NK-92 (cell line): ENCODE measurements around the gene ZNF543.
"Not testable (repeated sequence)": the region's sequence is repeated elsewhere in the genome, so short reads cannot be mapped to it uniquely, and the experiment has no call there.

Experiments used
- DNase-seq: peaks from one replicate; lab custom pipeline; 2025; ENCODE audit not compliant: unreplicated experiment; lab: John Stamatoyannopoulos, UW

Gene ZNF543

DNA sequence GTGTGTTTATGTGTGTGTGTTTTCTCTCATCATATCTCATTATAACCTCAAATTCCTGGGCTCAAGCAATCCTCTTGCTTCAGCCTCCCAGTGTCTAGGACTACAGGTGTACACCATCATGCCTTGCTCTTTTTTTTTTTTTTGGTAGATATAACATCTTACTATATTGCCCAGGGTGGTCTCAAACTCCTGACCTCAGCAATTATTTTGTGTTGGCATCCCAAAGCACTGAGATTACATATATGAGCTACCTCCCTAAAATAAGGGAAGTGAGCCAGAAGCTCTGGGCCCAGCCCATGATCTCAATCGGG is 448 bp upstream of the ZNF543 start:
- no peak for DNase-seq

DNA sequence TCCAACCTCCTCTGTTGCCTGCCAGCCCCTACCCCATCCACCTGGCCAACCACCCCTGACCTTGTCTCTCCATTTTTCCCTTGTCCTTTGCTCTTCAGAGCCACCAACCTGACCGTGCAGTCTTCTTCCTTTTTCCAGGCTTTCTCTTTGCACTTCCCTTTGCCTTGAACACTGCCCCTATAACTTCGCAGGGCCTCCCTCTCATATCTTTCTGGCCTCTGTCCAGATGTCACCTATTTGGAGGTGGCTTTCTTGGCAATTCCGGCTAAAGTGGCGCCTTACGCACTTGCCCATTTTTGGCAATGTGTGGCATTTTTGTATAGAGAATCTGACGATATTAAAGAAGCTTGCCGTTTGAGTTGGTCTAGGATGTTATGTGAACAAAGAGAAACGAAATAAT is 844 bp downstream of the ZNF543 start:
- no peak for DNase-seq

DNA sequence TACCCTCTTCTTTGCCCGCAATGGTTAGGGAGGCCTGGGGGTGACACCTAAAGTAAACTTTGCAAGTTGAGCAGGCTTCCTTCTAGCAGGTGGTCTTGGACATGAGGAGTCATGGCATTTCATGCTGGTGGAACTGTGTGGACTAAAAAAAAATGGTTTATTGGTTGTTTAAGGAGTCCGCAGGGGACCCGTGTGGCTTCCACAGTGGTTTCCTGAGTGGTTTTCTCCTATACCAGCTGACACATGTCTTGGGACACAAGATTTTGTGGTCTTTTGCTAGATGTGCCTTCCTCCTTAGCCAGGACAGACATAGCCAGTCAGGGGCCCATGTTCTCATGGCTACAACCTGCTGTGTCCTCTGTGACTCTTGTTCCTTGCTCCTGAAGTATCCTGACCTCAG is 1.5 kb downstream of the ZNF543 start:
- no peak for DNase-seq

DNA sequence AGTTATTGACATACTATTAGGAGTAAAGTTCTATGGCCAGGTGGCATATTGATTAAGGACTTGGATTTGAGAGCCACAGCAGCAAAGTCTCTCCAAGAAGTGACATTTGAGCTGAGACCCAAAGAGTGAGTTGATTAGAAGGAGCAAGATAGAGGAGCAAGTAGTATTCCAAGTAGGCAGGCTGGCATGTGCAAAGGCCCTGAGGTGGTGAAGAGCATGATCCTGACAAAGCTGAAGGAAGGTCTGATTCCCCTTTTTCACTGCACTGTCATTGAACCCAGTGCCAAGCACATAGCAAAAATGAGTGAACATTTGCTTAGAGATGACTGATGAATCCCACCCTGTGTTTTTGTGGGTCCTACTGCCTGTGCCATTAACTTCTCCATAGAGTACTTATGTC is 4.7 kb downstream of the ZNF543 start:
- DNase-seq = no peak

DNA sequence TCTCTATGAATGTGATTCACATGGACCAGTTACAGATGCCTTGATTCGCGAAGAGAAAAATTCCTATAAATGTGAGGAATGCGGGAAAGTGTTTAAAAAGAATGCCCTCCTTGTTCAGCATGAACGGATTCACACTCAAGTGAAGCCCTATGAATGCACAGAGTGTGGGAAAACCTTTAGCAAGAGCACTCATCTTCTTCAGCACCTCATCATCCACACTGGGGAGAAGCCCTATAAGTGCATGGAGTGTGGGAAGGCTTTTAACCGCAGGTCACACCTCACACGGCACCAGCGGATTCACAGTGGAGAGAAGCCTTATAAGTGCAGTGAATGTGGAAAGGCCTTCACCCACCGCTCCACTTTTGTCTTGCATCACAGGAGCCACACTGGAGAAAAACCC is 7.7 kb downstream of the ZNF543 start:
- no peak for DNase-seq

DNA sequence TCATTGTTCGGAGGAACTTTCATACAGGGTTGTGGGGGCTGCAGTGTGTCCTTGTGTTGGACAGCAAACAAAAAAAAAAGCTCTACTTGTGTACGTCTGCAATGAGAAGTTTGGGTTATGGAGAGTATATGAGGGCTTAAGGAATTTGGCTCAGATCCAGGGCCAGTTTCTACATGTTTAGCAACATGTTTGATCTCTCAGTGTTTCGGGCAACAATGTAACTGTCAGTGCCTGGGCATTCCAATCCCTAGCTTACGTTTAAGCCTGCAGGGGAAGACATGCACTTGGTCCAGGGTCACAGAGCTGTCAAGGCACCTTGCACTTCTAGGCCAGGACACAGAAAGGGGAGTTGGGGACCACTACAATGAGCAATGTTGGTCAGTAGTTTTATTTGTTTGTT is 13.9 kb downstream of the ZNF543 start:
- DNase-seq = no peak

DNA sequence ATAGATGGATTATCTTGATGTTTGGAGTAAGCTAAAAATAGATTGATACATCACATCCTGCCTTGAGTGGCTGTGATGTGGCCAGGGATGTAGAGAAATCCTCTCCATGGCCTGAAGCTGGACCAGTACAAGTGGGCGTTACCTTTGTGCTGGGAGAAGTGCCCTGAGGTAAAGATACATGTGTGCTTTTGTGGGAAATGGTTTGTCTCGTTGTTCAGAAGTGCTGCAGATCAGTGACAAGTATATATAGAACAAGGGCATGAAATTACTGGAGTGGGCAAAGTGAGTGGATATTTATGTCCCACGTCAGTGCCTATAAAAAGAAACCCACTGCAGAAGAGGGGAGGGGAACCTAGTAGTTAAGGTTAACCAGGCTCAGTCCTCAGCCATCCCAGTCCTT is 18.6 kb downstream of the ZNF543 start:
- no peak for DNase-seq

DNA sequence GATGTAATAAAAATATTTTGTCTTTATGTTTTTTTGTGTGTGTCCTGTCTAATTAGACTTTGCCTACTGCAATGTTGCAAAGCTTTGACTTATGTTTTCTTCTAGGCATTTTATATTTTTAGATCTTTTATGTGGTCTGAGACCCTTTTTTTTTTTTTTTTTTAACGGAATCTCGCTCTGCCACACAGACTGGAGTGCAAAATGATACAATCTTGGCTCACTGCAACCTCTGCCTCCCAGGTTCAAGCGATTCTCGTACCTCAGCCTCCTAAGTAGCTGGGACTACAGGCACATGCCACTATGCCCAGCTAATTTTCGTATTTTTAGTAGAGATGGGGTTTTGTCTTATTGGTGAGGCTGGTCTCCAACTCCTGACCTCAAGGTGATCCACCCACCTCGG is 22.3 kb downstream of the ZNF543 start:
- no peak for DNase-seq

DNA sequence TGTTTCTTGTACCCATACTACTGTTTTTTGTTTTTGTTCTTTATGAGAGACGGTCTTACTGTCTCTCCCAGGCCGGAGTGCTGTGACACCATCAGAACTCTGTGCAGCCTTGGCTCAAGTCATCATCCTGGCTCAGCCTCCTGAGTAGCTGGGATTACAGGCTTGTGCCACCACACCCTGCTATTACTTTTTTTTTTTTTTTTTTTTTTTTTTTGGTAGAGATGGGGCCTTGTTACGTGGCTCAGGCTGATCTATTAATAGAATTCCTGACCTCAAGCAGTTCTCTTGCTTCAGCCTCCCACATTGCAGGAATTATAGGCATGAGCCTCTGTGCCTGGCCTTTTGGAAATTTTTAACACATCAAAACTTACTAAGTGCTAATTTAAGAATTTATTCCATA is 27.9 kb downstream of the ZNF543 start:
- no peak for DNase-seq

DNA sequence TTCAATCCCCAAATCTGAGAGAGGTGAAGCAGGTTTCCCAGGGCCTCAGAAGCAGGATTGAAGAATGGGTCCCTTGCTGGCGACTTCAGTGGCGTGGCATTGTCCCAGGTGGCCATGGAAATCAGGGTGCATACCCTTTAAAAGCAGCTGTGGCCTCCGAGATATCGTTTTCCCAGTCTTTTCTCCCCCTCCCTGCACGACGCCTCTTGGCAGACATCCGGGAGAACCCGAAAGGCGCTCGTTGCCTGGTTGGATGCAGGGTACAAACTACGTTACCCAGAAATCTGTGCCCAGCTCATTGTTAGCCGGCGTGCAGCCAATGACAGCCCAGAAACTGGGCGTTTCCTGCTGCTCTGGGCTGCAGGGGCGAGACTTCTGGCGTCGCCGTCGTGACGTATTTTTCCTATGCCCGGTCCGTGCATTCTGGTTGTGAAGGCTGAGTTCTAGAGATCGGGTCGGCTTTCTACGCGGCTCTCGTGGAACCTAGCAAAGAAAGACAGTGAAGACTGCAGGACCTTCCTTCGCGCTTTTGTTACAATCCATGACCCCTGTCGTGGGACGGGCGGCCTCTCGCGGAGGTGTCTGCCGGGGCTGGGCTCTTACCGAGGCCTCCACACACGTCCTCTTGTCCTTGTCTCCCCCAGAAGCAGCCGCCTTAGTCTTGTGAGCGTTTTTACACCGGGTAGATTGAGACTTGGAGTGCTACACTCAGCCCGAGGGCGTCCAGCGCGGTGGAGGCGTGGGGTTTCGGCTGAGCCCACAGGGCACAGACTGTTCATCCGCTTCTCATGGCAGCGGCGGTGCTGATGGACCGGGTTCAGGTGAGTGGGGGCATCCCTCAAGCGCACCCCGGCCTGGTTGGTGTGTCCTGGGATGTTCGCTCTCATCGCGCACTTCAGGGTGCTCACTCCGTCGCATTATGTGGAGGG is 30.9 kb downstream of the ZNF543 start, which contains the start of gene ZNF304:
ZNF304 (plus strand) TSS at position 395 of the 929 bp plus-strand sequence; CDS start at position 789, 394 bp downstream.
- DNase-seq = no peak

DNA sequence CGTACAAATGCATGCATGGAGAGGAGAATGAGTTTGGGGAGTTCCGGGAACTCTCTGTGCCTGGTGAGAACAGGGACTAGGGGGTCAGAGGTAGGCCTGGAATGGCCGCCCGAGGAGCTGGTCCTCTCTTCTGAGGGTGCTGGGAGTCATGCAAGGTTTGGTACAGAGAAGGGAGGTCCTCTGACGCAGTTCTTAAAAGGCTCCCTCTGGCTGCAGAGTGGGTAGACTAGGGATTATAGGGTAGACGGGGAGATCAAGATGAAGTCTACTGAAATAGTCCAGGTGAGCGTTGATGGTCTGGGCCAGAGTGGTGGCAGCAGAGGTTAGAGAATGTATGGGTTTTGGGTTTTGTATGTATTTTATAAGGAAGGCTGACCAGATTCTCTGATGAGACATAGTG is 31.6 kb downstream of the ZNF543 start:
- no peak for DNase-seq

DNA sequence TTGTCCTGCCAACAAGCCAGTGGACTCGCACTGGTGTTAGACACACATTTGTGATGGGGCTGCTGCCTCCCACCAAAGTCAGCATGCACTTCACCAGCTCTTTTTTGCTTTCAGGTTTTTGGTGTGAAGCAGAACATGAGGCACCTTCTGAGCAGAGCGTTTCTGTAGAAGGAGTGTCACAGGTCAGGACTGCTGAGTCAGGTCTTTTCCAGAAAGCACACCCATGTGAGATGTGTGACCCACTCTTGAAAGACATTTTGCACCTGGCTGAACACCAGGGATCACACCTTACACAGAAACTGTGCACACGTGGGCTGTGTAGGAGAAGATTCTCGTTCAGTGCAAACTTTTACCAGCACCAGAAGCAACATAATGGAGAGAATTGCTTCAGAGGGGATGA is 35.6 kb downstream of the ZNF543 start:
- no peak for DNase-seq

DNA sequence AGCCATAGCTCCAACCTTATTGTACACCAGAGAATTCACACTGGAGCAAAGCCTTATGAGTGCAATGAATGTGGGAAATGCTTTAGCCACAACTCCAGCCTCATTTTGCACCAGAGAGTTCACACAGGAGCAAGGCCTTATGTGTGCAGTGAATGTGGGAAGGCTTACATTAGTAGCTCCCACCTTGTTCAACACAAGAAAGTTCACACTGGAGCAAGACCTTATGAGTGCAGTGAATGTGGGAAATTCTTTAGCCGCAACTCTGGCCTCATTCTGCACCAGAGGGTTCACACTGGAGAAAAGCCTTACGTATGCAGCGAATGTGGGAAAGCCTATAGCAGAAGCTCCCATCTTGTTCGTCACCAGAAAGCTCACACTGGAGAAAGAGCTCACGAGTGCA is 37.1 kb downstream of the ZNF543 start:
- no peak for DNase-seq

DNA sequence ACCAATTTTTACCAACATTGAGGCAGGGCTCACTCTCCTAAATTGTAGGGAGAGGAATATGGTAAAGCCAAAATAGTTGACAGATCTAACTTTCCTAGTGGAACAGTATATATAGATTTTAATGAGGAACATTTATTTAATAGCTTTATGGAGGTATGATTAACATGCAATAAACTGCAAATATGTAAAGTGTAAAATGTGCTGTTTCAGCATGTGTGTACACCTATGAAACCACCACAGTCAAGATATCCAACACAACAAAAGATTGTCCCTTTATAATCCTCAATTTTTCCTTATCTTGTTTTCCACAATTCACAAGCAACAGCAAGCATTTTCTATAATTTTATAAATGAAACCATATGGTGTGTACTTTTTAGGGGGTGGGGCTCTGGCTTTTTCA is 39.0 kb downstream of the ZNF543 start:
- no peak for DNase-seq

DNA sequence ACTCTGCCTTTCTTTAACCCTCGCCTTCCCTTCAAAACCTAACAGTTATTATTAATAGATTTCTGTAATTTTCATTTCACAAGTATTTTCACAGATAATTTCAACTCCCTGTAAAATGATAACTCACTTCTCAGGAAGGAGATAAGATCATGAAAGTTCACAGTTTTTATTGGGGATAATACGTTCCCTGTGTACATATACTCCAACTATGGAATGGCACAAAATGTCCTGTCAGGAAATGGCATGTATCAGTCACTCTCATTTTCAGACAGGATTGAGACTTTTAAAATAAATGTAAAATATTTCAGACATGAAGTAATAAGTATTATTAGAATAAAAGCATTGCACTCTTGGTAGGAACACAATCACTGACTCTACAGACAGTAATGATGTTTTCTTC is 42.1 kb downstream of the ZNF543 start:
- no peak for DNase-seq

DNA sequence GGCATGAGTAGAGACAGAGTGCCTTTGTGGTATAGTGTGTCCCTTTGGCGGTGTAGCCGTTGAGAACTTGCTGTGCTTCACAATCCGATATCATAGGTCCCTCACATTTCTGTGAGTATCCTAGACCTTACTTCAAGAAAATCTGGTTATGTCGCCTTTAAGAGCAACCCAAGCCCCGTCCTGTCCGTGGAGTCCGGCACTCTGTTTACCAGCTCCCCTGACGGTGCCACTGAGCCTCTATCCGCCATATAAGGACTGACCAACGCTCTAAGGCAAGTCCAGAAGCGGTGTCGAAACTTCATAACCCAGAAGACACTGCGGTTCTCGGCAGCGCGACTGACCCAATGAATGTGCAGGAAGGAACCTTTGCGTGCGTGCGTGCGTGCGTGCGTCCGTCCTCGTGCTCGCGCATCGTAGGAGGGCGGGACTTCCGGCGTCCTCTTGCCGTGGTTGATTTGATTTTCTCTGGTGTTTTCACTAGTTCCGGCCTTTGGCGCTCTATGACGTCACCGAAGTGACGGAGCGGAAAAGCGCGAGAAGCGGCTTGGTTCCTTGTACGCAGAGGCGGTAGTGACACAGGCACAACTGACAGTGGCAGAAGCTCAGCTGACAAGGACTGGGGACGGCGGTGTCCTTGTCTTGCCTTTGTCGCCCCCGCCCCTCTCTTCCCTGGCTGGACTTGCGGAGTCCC is 42.9 kb downstream of the ZNF543 start, which contains the start of the genes TRAPPC2B and ZNF547:
TRAPPC2B (plus strand) TSS at position 555 of the 691 bp plus-strand sequence. CDS start 1,283 bp downstream, outside the sequence.
ZNF547 (plus strand) TSS at position 555 of the 691 bp plus-strand sequence. CDS start 5,005 bp downstream, outside the sequence.
- DNase-seq = peak; percentile 94

DNA sequence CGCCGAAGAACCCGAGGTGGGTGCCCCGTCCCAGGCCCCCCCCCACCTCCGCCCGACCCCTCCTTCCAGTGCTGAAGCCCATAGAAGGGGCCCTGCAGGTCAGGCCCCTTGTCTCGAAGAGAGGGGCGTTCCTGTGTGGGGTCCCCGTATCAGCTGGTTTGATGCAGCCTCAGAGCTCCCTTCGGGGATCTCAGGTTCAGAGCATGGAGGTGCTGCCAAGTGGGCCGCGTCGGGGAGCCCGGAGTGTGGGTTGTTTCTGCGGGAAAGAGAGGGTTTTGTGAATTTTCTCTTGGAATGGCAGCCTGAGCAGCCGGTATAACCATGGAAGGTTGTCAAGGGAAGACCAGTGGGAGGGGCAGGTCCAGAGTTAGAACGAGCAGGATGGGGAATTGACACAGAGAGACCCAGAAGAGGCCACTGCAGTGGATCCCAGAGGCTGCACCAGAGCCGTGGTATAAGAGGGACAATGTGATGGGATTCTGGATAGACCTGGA is 43.5 kb downstream of the ZNF543 start:
- no peak for DNase-seq

DNA sequence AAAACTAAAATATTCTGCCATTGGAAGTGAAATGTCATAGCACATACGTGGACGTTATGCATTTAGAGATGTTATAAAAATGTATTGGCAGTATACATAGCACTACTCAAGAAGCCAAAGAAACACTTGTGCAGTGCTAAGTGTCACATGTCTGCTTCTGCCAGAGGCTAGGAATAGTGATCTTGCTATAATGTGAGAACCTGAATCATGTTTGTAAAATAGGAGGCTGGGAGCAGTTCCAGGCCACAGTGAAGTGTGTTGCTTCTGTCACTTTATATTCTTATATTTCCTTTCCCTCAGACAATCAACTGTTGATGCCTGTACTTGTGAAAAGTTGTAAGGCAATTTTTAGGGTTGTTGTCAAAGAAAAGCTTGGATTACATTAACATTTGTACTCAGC is 46.5 kb downstream of the ZNF543 start:
- no peak for DNase-seq

DNA sequence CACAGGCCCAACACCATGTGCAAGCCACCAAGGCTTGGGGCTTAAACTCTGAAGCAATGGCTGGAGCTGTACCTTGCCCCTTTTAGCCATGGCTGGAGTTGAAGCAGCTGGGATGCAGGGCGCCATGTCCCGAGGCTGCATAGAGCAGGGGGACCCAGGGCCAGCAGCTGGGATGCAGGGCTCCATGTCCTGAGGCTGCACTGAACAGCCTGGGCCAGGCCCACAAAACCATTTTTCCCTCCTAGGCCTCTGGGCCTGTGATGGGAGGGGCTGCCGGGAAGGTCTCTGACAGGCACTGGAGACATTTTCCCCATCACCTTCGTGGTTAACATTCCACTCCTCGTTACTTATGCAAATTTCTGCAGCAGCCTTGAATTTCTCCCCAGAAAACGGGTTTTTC is 53.9 kb downstream of the ZNF543 start:
- DNase-seq = no peak

DNA sequence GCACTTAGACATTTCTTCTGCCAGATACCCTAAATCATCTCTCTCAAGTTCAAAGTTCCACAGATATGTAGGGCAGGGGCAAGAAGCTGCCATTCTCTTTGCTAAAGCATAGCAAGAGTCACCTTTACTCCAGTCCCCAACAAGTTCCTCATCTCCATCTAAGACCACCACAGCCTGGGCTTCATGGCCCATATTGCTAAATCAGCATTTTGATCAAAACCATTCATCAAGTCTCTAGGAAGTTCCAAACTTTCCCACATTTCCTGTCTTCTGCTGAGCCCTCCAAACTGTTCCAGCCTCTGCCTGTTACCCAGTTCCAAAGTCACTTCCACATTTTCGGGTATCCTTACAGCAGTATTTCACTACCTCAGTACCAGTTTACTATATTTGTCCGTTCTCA is 54.4 kb downstream of the ZNF543 start:
- not testable (repeated sequence) for DNase-seq

DNA sequence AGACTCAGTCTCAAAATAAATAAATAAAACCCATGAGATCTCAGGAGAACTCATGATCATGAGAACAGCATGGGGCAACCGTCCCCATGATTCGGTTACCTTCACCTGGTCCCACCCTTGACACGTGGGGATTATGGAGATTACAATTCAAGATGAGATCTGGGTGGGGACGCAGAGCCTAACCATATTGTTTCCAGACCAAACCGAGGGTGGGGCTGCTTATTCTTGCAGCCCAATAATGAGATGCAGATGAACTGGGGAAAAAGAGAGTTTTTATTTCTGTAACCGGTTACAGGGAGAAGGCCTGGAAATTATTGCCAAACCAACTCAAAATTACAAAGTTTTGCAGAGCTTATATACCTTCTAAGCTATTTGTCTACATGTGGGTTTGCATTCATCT is 55.9 kb downstream of the ZNF543 start:
- DNase-seq = no peak
